Tibial artery (tissue), 4 donors: ENCODE measurements around the gene CBY1.

Experiments used
- DNase-seq, 2 donors: peaks; one replicate each; pipeline ENCODE4 v3.0.0-alpha.2; 2019
- H3K27ac ChIP-seq, 2 donors: fragments of 200-600 bp; sonication (generic) in 1 of 2; 1 replicate in 1 of 2; 2 replicates in 1 of 2; pipeline ENCODE4 v1.5.1; 2018 to 2019; ENCODE audit warnings: mild to moderate bottlenecking in 1 of 2
- H3K27me3 ChIP-seq, 2 donors: fragments of 200-600 bp; sonication (generic) in 1 of 2; one replicate each; pipeline versions ENCODE4 v1.5.1 to v1.6.0; 2016 to 2019
- H3K36me3 ChIP-seq, 3 donors: fragments of 200-600 bp; sonication (generic) in 2 of 3; one replicate each; pipeline ENCODE4 v1.5.1; 2016 to 2019; ENCODE audit warnings: mild to moderate bottlenecking in 2 of 3
- H3K4me1 ChIP-seq, 4 donors: fragments of 200-600 bp; sonication (generic) in 2 of 4; 1 replicate in 3 of 4; 2 replicates in 1 of 4; pipeline ENCODE4 v1.5.1; 2016 to 2019
- H3K4me3 ChIP-seq, 2 donors: fragments of 200-600 bp; sonication (generic) in 1 of 2; 1 replicate in 1 of 2; 2 replicates in 1 of 2; pipeline ENCODE4 v1.5.1; 2018 to 2019; ENCODE audit warnings: mild to moderate bottlenecking in 2 of 2
- H3K9me3 ChIP-seq, 3 donors: fragments of 200-600 bp; sonication (generic) in 1 of 3; one replicate each; pipeline ENCODE4 v1.5.1; 2016 to 2019
- intact Hi-C: fragments of 100-400 bp; cut with DNase I; formaldehyde crosslinking; loops from one replicate; pipeline ENCODE4 v1.15.0; 2023; ENCODE audit warnings: low total_unique reads
- TF ChIP-seq, protein P1 (sequence below), 2 experiments: fragments of 200-600 bp in 1 of 2; fragments of 450-650 bp in 1 of 2; IDR thresholded peaks; one replicate each; pipeline ENCODE4 v1.5.1; 2017 to 2019; ENCODE audit warnings: antibody characterized with exemption in 2 of 2, mild to moderate bottlenecking in 1 of 2, moderate library complexity in 1 of 2

CBY1 gene

GRCh38 chr22:38694940-38695339 lies 38.5 kb downstream of the CBY1 start:
- H3K4me3 ChIP-seq: no peak overlapping the region

GRCh38 chr22:38696606-38697424 lies 40.4 kb downstream of the CBY1 start:
- Histone ChIP-seq H3K4me3 (peak overlapping the region; percentile 68 to 77), H3K36me3 (peaks cover 0 to 14% (median 8%) of the 10 kb centered on the region in 3 donors), H3K9me3 (no peaks in the 10 kb centered on the region), H3K4me1 (peaks cover 0 to 69% (median 36%) of the 10 kb centered on the region in 4 donors), H3K27ac (peak overlapping the region; percentile 49 to 94), H3K27me3 (no peaks in the 10 kb centered on the region)
- no peak for DNase-seq
- intact Hi-C loops: no loop called here
- TF ChIP-seq, protein P1, sequence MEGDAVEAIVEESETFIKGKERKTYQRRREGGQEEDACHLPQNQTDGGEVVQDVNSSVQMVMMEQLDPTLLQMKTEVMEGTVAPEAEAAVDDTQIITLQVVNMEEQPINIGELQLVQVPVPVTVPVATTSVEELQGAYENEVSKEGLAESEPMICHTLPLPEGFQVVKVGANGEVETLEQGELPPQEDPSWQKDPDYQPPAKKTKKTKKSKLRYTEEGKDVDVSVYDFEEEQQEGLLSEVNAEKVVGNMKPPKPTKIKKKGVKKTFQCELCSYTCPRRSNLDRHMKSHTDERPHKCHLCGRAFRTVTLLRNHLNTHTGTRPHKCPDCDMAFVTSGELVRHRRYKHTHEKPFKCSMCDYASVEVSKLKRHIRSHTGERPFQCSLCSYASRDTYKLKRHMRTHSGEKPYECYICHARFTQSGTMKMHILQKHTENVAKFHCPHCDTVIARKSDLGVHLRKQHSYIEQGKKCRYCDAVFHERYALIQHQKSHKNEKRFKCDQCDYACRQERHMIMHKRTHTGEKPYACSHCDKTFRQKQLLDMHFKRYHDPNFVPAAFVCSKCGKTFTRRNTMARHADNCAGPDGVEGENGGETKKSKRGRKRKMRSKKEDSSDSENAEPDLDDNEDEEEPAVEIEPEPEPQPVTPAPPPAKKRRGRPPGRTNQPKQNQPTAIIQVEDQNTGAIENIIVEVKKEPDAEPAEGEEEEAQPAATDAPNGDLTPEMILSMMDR (IDR thresholded peaks at IDR 0.05): no peak

More at GRCh38 chr22:38694940-38695339, 38.5 kb downstream of the CBY1 start:
- no peak for DNase-seq
- Histone ChIP-seq H3K27ac (no peak overlapping the region), H3K36me3 (peaks cover 0 to 30% (median 17%) of the 10 kb centered on the region in 3 donors), H3K27me3 (no peaks in the 10 kb centered on the region), H3K4me1 (peaks cover 0 to 64% (median 34%) of the 10 kb centered on the region in 4 donors), H3K9me3 (no peaks in the 10 kb centered on the region)
- TF ChIP-seq, protein P1 (IDR thresholded peaks at IDR 0.05): no peak
- intact Hi-C loops: no loop called here

DNA sequence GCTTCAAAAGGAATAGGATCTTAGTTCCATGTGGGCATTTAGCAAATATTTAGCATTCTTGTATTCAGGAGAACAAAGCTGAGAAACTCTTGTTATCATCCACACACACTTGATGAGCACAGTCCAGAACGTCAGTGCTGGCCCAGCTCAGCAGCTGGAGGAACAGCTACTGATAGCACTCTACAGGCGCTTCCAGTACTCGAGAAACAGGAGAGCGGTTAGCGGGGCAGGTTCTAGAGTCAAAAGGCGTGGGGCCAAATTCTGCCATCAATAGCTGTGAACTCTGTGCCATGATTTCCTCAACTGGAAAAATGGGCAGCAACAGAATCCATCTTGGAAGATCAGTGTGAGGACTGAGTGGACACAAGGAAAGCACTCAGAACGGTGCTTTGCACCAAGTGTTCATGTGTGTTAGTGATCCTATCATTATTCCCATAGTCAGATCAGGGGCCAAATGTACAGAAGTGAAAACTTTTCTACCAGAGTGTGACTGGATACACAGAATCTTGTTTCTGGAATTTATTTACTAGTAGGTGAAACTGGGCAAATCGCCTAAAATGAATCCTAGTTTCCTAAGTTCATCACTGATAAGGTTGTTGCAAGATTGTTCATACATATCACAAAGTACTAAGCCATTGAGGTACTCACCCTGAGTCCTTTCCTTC lies 41.1 kb downstream of the CBY1 start:
- intact Hi-C loops: no loop called here
- TF ChIP-seq, protein P1 (IDR thresholded peaks at IDR 0.05): no peak
- Histone ChIP-seq H3K4me3 (peak overlapping the region; percentile 68 to 77), H3K4me1 (peaks cover 0 to 71% (median 36%) of the 10 kb centered on the region in 4 donors), H3K9me3 (no peaks in the 10 kb centered on the region), H3K27ac (peak overlapping the region; percentile 49 to 94), H3K36me3 (peaks cover 0 to 8% (median 7%) of the 10 kb centered on the region in 3 donors), H3K27me3 (no peaks in the 10 kb centered on the region)
- DNase-seq: no peak

DNA sequence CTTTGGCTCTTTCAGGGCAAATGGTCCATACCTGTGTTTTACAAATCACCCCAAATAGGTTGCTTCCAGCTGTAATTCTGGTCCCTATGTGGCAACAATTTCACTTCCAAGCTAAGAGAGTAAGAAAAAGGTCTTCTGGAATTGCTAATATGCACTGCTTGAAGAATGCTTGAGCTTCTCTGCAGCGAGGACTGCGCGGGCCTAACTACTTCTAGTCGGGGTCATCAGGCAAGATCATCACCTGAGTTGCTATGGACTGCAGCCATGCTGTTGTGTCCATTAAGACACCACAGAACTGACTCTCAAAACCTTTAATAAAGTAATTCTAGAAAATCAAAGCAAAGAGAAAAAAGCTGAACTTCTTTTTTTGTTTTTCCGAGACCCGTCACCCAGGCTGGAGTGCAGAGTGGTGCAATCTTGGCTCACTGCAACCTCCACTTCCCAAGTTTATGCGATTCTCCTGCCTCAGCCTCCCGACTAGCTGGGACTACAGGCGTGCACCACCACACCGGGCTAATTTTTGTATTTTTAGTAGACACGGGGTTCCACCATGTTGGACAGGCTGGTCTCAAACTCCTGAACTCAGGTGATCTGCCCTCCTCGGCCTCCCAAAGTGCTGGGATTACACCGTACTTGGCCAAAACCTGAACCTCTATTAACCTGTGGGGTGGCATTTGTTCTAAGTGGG lies 42.1 kb downstream of the CBY1 start:
- TF ChIP-seq, protein P1 (IDR thresholded peaks at IDR 0.05): no peak
- Histone ChIP-seq H3K9me3 (no peaks in the 10 kb centered on the region), H3K27ac (peak overlapping the region; percentile 94 to 97), H3K4me3 (peak overlapping the region; percentile 68 to 77), H3K4me1 (peaks cover 0 to 62% (median 36%) of the 10 kb centered on the region in 4 donors), H3K36me3 (peaks cover 0 to 8% (median 0%) of the 10 kb centered on the region in 3 donors), H3K27me3 (no peaks in the 10 kb centered on the region)
- DNase-seq: no peak
- intact Hi-C loops: no loop called here

DNA sequence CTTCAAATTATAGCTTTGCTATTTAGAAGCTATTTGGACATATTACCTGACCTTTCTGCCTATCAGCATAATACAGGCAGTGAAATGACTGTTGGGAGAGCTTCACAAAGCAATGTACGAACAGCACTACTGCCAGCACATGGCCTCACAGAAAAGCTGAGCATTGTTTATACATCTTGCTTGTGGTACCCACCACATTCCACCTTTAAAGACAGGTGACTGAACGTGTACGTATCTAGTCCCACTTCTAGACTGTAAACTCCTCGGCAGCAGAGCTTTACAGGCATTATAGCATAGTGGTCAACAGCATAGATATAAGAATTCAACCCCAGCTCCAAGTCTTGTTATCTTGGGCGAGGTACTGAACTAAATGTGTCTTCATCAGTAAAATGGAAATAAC lies 42.7 kb downstream of the CBY1 start:
- no peak for DNase-seq
- peaks cover 0 to 59% (median 36%) of the 10 kb centered on the region in 4 donors for H3K4me1 ChIP-seq
- peak overlapping the region; percentile 68 to 77 for H3K4me3 ChIP-seq
- peaks cover 0 to 4% (median 0%) of the 10 kb centered on the region in 3 donors for H3K36me3 ChIP-seq
- TF ChIP-seq, protein P1 (IDR thresholded peaks at IDR 0.05): no peak
- intact Hi-C loops: no loop called here
- H3K27me3 ChIP-seq: no peaks in the 10 kb centered on the region
- peak overlapping the region; percentile 94 to 97 for H3K27ac ChIP-seq
- no peaks in the 10 kb centered on the region for H3K9me3 ChIP-seq
